ENCODE measurements around the gene MRPL53.
A peak's percentile ranks its signal among the peaks of the same experiment; 100 is the strongest.

Gene MRPL53

GRCh38 chr2:74441170-74441689 lies 31.2 kb downstream of the MRPL53 start:
- H4K20me1 ChIP-seq (ENCODE audit: insufficient read depth, low read length), result no peaks in the 10 kb centered on the region
- TF ChIP-seq CTCF (IDR thresholded peaks at IDR 0.05; ENCODE audit: low read depth, low read length) (no peak), EZH2phosphoT487 (IDR thresholded peaks at IDR 0.05; ENCODE audit: low read depth) (no peak)
- H3K36me3 ChIP-seq (replicated peaks; ENCODE audit: low read depth, low read length), result no peaks in the 10 kb centered on the region
- no peak overlapping the region for H3K9ac ChIP-seq (ENCODE audit: low read length)
- no peaks in the 10 kb centered on the region for H3K9me3 ChIP-seq (ENCODE audit: insufficient read depth, low read length)
- peak overlapping the region; percentile 94 for H3K4me2 ChIP-seq (ENCODE audit: low read length)
- no peak overlapping the region for H2AFZ ChIP-seq (ENCODE audit: low read depth, low read length)
- H3K27me3 ChIP-seq (ENCODE audit: low read depth, low read length), result no peaks in the 10 kb centered on the region
- no peak overlapping the region for H3K27ac ChIP-seq (ENCODE audit: low read length)
- peaks cover 53% of the 10 kb centered on the region for H3K4me1 ChIP-seq (ENCODE audit: low read length)
- peak overlapping the region; percentile 82; the same call in 1 of the 2 replicates for H3K4me3 ChIP-seq (ENCODE audit: low read length)
- H3K79me2 ChIP-seq (ENCODE audit: low read length), result no peaks in the 10 kb centered on the region

- H3K79me2 ChIP-seq (ENCODE audit: low read length), result no peaks in the 10 kb centered on the region
- H3K4me1 ChIP-seq (ENCODE audit: low read length), result peaks cover 53% of the 10 kb centered on the region
- H3K27ac ChIP-seq (ENCODE audit: low read length), result peak overlapping the region; percentile 44
- H3K36me3 ChIP-seq (replicated peaks; ENCODE audit: low read depth, low read length), result no peaks in the 10 kb centered on the region
- peak overlapping the region; percentile 94 for H3K4me2 ChIP-seq (ENCODE audit: low read length)
- H3K9ac ChIP-seq (ENCODE audit: low read length), result peak overlapping the region; percentile 72
- no peaks in the 10 kb centered on the region for H3K27me3 ChIP-seq (ENCODE audit: low read depth, low read length)
- H3K4me3 ChIP-seq (ENCODE audit: low read length), result peak overlapping the region; percentile 82
- peak; percentile 24; the same call in 1 of the 2 replicates for TF ChIP-seq CTCF (IDR thresholded peaks at IDR 0.05; ENCODE audit: low read depth, low read length)
- TF ChIP-seq EZH2phosphoT487 (IDR thresholded peaks at IDR 0.05; ENCODE audit: low read depth), result no peak
- H2AFZ ChIP-seq (ENCODE audit: low read depth, low read length), result peak overlapping the region; percentile 92
- H3K9me3 ChIP-seq (ENCODE audit: insufficient read depth, low read length), result no peaks in the 10 kb centered on the region
- H4K20me1 ChIP-seq (ENCODE audit: insufficient read depth, low read length), result no peaks in the 10 kb centered on the region
Observed at GRCh38 chr2:74440378-74441169, 31.9 kb downstream of the MRPL53 start.

- Histone ChIP-seq H3K79me2 (ENCODE audit: low read length) (no peaks in the 10 kb centered on the region), H3K9ac (ENCODE audit: low read length) (peak overlapping the region; percentile 72), H3K27me3 (ENCODE audit: low read depth, low read length) (no peaks in the 10 kb centered on the region), H2AFZ (ENCODE audit: low read depth, low read length) (peak overlapping the region; percentile 51; the same call in 1 of the 2 replicates), H3K4me1 (ENCODE audit: low read length) (peaks cover 49% of the 10 kb centered on the region), H3K27ac (ENCODE audit: low read length) (no peak overlapping the region), H3K4me3 (ENCODE audit: low read length) (peak overlapping the region; percentile 82), H3K9me3 (ENCODE audit: insufficient read depth, low read length) (no peaks in the 10 kb centered on the region), H3K36me3 (replicated peaks; ENCODE audit: low read depth, low read length) (no peaks in the 10 kb centered on the region), H3K4me2 (ENCODE audit: low read length) (peak overlapping the region; percentile 94), H4K20me1 (ENCODE audit: insufficient read depth, low read length) (no peaks in the 10 kb centered on the region)
- TF ChIP-seq CTCF (IDR thresholded peaks at IDR 0.05; ENCODE audit: low read depth, low read length) (no peak), EZH2phosphoT487 (IDR thresholded peaks at IDR 0.05; ENCODE audit: low read depth) (no peak)
Observed at GRCh38 chr2:74439803-74440377, 32.6 kb downstream of the MRPL53 start.

- no peaks in the 10 kb centered on the region for H3K9me3 ChIP-seq (ENCODE audit: insufficient read depth, low read length)
- H2AFZ ChIP-seq (ENCODE audit: low read depth, low read length), result no peak overlapping the region
- H3K4me1 ChIP-seq (ENCODE audit: low read length), result peaks cover 44% of the 10 kb centered on the region
- no peaks in the 10 kb centered on the region for H3K79me2 ChIP-seq (ENCODE audit: low read length)
- no peaks in the 10 kb centered on the region for H3K27me3 ChIP-seq (ENCODE audit: low read depth, low read length)
- peak overlapping the region; percentile 82 for H3K4me3 ChIP-seq (ENCODE audit: low read length)
- TF ChIP-seq CTCF (IDR thresholded peaks at IDR 0.05; ENCODE audit: low read depth, low read length) (no peak), EZH2phosphoT487 (IDR thresholded peaks at IDR 0.05; ENCODE audit: low read depth) (no peak)
- H3K27ac ChIP-seq (ENCODE audit: low read length), result no peak overlapping the region
- H3K4me2 ChIP-seq (ENCODE audit: low read length), result peak overlapping the region; percentile 94
- no peaks in the 10 kb centered on the region for H4K20me1 ChIP-seq (ENCODE audit: insufficient read depth, low read length)
- no peaks in the 10 kb centered on the region for H3K36me3 ChIP-seq (replicated peaks; ENCODE audit: low read depth, low read length)
- peak overlapping the region; percentile 72; the same call in 1 of the 2 replicates for H3K9ac ChIP-seq (ENCODE audit: low read length)
Observed at GRCh38 chr2:74439373-74439772, 33.1 kb downstream of the MRPL53 start.
